Glomerular visceral epithelial cell (primary cell): ENCODE data around the gene KRTAP25-1.

Experiments used
- DNase-seq: peaks from one replicate; pipeline ENCODE4 v3.0.0-alpha.2; 2016; ENCODE audit errors: extremely low spot score

Gene KRTAP25-1

GRCh38 chr21:30249936-30250335 is 39.4 kb downstream of the KRTAP25-1 start:
- DNase-seq: no peak

GRCh38 chr21:30248844-30249243 is 40.5 kb downstream of the KRTAP25-1 start:
- no peak for DNase-seq

- DNase-seq: no peak
Measured at GRCh38 chr21:30245061-30245460, 44.3 kb downstream of the KRTAP25-1 start.

- no peak for DNase-seq
Measured at GRCh38 chr21:30243691-30244090, 45.6 kb downstream of the KRTAP25-1 start.

GRCh38 chr21:30240661-30241060 is 48.7 kb downstream of the KRTAP25-1 start:
- no peak for DNase-seq
